Endothelial cell of umbilical vein (primary cell): Measurements from ENCODE around the gene PASK. TPM values are rescaled to one million over a fixed set of nuclear protein-coding genes. Genes with fewer than 3 reads are reported as not detected.

Source experiments
- BruUV-seq: library from RNA; stranded (reverse); fragments of 400-500 nt; replicated peaks from 2 replicates; lab custom pipeline; 2021; lab: Mats Ljungman, UMichigan
- CTCF ChIA-PET: fragments of 300-600, 350-600 bp; sonication (Branson Sonifier 250); formaldehyde crosslinking; loops from one replicate; lab custom pipeline; 2021; ENCODE audit warnings: antibody characterized with exemption, inconsistent platforms; lab: Charles Lee
- POLR2A ChIA-PET: fragments of 300-600, 350-600 bp; sonication (Branson Sonifier 250); formaldehyde crosslinking; loops from one replicate; lab custom pipeline; 2021; ENCODE audit warnings: antibody characterized with exemption, inconsistent platforms; lab: Charles Lee
- DNase-seq: peaks from one replicate; pipeline ENCODE4 v3.0.0-alpha.2; 2011; ENCODE audit warnings: low read depth, low spot score
- FAIRE-seq: peaks from 2 replicates; lab custom pipeline; 2011; peaks lifted over from hg19 to GRCh38; lab: Jason Lieb, UNC
- H2AFZ ChIP-seq: 2 replicates; pipeline ENCODE4 v1.6.0; 2012; ENCODE audit warnings: low read depth, low read length, control low read depth, inconsistent platforms
- H3K27ac ChIP-seq: 2 replicates; pipeline ENCODE4 v1.5.1; 2011; ENCODE audit warnings: low read depth, mild to moderate bottlenecking, control low read depth, low read length, moderate library complexity; ENCODE audit not compliant: insufficient read depth
- H3K27me3 ChIP-seq, 2 experiments: 2 replicates each; pipeline versions ENCODE4 v1.6.0 to v1.6.1; 2011; ENCODE audit warnings: low read length in 2 of 2, mixed read lengths in 1 of 2; ENCODE audit not compliant: control insufficient read depth in 2 of 2, insufficient read depth in 2 of 2
- H3K36me3 ChIP-seq, 2 experiments: 2 replicates in 1 of 2; 3 replicates in 1 of 2; pipeline ENCODE4 v1.5.1; 2011; ENCODE audit warnings: low read length in 2 of 2, mild to moderate bottlenecking in 1 of 2, moderate library complexity in 1 of 2; ENCODE audit not compliant: control insufficient read depth in 2 of 2, insufficient read depth in 2 of 2; ENCODE audit errors: extremely low read depth in 1 of 2
- H3K4me1 ChIP-seq: 3 replicates; pipeline ENCODE4 v1.5.1; 2011; ENCODE audit warnings: mild to moderate bottlenecking, low read length; ENCODE audit not compliant: control insufficient read depth, insufficient read depth; ENCODE audit errors: extremely low read depth
- H3K4me2 ChIP-seq: 2 replicates; pipeline ENCODE4 v1.6.1; 2011; ENCODE audit warnings: low read length, control low read depth, mixed read lengths; ENCODE audit not compliant: insufficient read depth
- H3K4me3 ChIP-seq, 3 experiments: fragments of 200-600 bp in 1 of 3; sonication (generic), shearing (Covaris generic) in 1 of 3; replicated peaks in 1 of 3; 2 replicates each; pipeline ENCODE4 v1.5.1; 2011 to 2016; ENCODE audit warnings: control low read depth in 3 of 3, low read length in 3 of 3, mild to moderate bottlenecking in 2 of 3, inconsistent platforms in 1 of 3, low read depth in 1 of 3, moderate library complexity in 1 of 3; ENCODE audit not compliant: insufficient read depth in 1 of 3
- H3K79me2 ChIP-seq: 2 replicates; pipeline ENCODE4 v1.6.0; 2012; ENCODE audit warnings: low read length, inconsistent platforms; ENCODE audit not compliant: control insufficient read depth, insufficient read depth
- H3K9ac ChIP-seq: replicated peaks from 2 replicates; pipeline ENCODE3; 2011; ENCODE audit warnings: low read length, control low read depth; ENCODE audit not compliant: insufficient read depth; ENCODE audit errors: extremely low read depth
- H3K9me1 ChIP-seq: replicated peaks from 3 replicates; pipeline ENCODE4 v1.6.0; 2011; ENCODE audit warnings: mild to moderate bottlenecking, low read length; ENCODE audit not compliant: control insufficient read depth, insufficient read depth; ENCODE audit errors: extremely low read depth
- H3K9me3 ChIP-seq: replicated peaks from 2 replicates; pipeline ENCODE4 v1.5.1; 2012; ENCODE audit warnings: low read length, inconsistent platforms; ENCODE audit not compliant: control insufficient read depth, insufficient read depth
- H4K20me1 ChIP-seq: replicated peaks from 2 replicates; pipeline ENCODE3; 2011; ENCODE audit warnings: mild to moderate bottlenecking, low read length; ENCODE audit not compliant: control insufficient read depth, insufficient read depth; ENCODE audit errors: extremely low read depth
- CTCF ChIP-seq, 2 donors: IDR thresholded peaks; 1 replicate in 1 of 2; 2 replicates in 1 of 2; pipeline ENCODE4 v1.5.1; 2011; ENCODE audit warnings: low read length in 2 of 2, mild to moderate bottlenecking in 2 of 2, moderate library complexity in 2 of 2, control low read depth in 1 of 2, inconsistent platforms in 1 of 2, low read depth in 1 of 2; ENCODE audit not compliant: insufficient read depth in 1 of 2; ENCODE audit errors: extremely low read depth in 1 of 2
- EZH2 ChIP-seq: IDR thresholded peaks from 2 replicates; pipeline ENCODE4 v1.6.1; 2012; ENCODE audit warnings: borderline replicate concordance, low read depth, mild to moderate bottlenecking, moderate library complexity, low read length, inconsistent platforms; ENCODE audit not compliant: severe bottlenecking
- FOS ChIP-seq: IDR thresholded peaks from 2 replicates; pipeline ENCODE4 v1.6.1; 2011; ENCODE audit warnings: mild to moderate bottlenecking, low read length, moderate library complexity, borderline replicate concordance; ENCODE audit not compliant: insufficient read depth
- GATA2 ChIP-seq: IDR thresholded peaks from 2 replicates; pipeline ENCODE4 v1.7.0; 2011; ENCODE audit warnings: low read depth, mild to moderate bottlenecking, moderate library complexity, mixed read lengths, low read length; ENCODE audit not compliant: insufficient read length, insufficient read depth
- JUN ChIP-seq: IDR thresholded peaks from 2 replicates; pipeline ENCODE4 v1.6.1; 2011; ENCODE audit warnings: borderline replicate concordance, low read depth; ENCODE audit not compliant: insufficient read length, insufficient read depth
- MAX ChIP-seq: IDR thresholded peaks from 2 replicates; pipeline ENCODE4 v1.6.1; 2011; ENCODE audit not compliant: insufficient read depth, insufficient read length
- MYC ChIP-seq: IDR thresholded peaks from one replicate; pipeline ENCODE4 v1.6.1; 2011; ENCODE audit warnings: mild to moderate bottlenecking, low read depth, low read length
- POLR2A ChIP-seq: IDR thresholded peaks from 2 replicates; pipeline ENCODE4 v1.6.1; 2012; ENCODE audit warnings: low read depth, mild to moderate bottlenecking, control low read depth, low read length
- POLR2AphosphoS5 ChIP-seq: IDR thresholded peaks from 2 replicates; pipeline ENCODE4 v1.6.1; 2012; ENCODE audit warnings: low read depth, mild to moderate bottlenecking, control low read depth, low read length, moderate library complexity; ENCODE audit not compliant: insufficient read depth
- dilution Hi-C: fragments of 300-500 bp; cut with MboI; formaldehyde crosslinking; loops from one replicate; pipeline ENCODE4 v1.15.0; 2019; ENCODE audit warnings: low sequenced_read_pairs; ENCODE audit not compliant: extremely low pct_ligation_motif_present
- intact Hi-C: fragments of 100-400 bp; cut with micrococcal nuclease; formaldehyde crosslinking; loops from one replicate; pipeline ENCODE4 v1.10.0; 2022
- polyA plus RNA-seq, 4 experiments: library from polyadenylated mRNA; depleted of rRNA in 3 of 4; stranded (reverse) in 3 of 4; unstranded in 1 of 4; fragments of >200 nt; gene quantifications; 2 replicates each; pipeline versions ENCODE4 v1.2.1 to v1.2.3, GENCODE V29; 2011 to 2012; ENCODE audit warnings: missing spikeins in 1 of 4
- total RNA-seq: library from RNA; stranded (reverse); gene quantifications from 2 replicates; pipeline ENCODE4 v1.2.3, GENCODE V29; 2021

The PASK gene
- total and polyA plus RNA-seq, 2 donors (not counting 3 experiments of a cell fraction or from before 2014, with no cell fraction given): 5.7 to 17.3 TPM

GRCh38 chr2:241062389-241063092 is 86.7 kb downstream of the PASK start:
- H3K36me3 ChIP-seq: no peaks in the 10 kb centered on the region
- no peak overlapping the region for H3K9ac ChIP-seq
- no peak for TF ChIP-seq FOS
- intact Hi-C loops (no loop called here), dilution Hi-C loops (no loop called here)
- no peak overlapping the region for H3K4me2 ChIP-seq
- no peak overlapping the region for H3K4me3 ChIP-seq
- no peaks in the 10 kb centered on the region for H3K9me3 ChIP-seq
- no peaks in the 10 kb centered on the region for H3K9me1 ChIP-seq
- FAIRE-seq: no peak
- no peak for DNase-seq
- H3K27ac ChIP-seq: no peak overlapping the region
- no peaks in the 10 kb centered on the region for H3K27me3 ChIP-seq
- no peaks in the 10 kb centered on the region for H4K20me1 ChIP-seq
- no TSS peak for BruUV-seq
- H3K4me1 ChIP-seq: no peaks in the 10 kb centered on the region
- ChIA-PET POLR2A (no interaction called here), CTCF (interaction anchor here (0.8 to 2.0 kb wide), 5 partner anchors 9 to 148 kb away, joined by 3 to 6 read pairs (median 3); no protein-coding TSS in a partner anchor)
- no peaks in the 10 kb centered on the region for H3K79me2 ChIP-seq
- no peak overlapping the region for H2AFZ ChIP-seq

- H3K79me2 ChIP-seq: no peaks in the 10 kb centered on the region
- H3K9me3 ChIP-seq: no peaks in the 10 kb centered on the region
- TF ChIP-seq MYC (no peak), JUN (no peak), GATA2 (no peak), FOS (no peak), EZH2 (no peak), MAX (no peak), POLR2AphosphoS5 (no peak), CTCF (IDR thresholded peaks at IDR 0.05; ENCODE audit: extremely low read depth in 1 of 2, insufficient read depth in 1 of 2, low read depth in 1 of 2, low read length in 2 of 2) (no peak), POLR2A (no peak)
- ChIA-PET POLR2A (interaction anchor here (0.7 kb wide), 1 partner anchor 31 kb away, joined by 4 read pairs; no protein-coding TSS in a partner anchor), CTCF (interaction anchor here (2.0 kb wide), 1 partner anchor 78 kb away, joined by 5 read pairs; no protein-coding TSS in a partner anchor)
- no peaks in the 10 kb centered on the region for H3K36me3 ChIP-seq
- H4K20me1 ChIP-seq: no peaks in the 10 kb centered on the region
- no peaks in the 10 kb centered on the region for H3K9me1 ChIP-seq
- H2AFZ ChIP-seq: no peak overlapping the region
- H3K4me1 ChIP-seq: no peaks in the 10 kb centered on the region
- FAIRE-seq (no peak), DNase-seq (no peak)
- intact Hi-C loops: no loop called here
- H3K27me3 ChIP-seq: no peaks in the 10 kb centered on the region
- H3K27ac ChIP-seq: no peak overlapping the region
- no TSS peak for BruUV-seq
- no peak overlapping the region for H3K9ac ChIP-seq
- no peak overlapping the region for H3K4me2 ChIP-seq
- H3K4me3 ChIP-seq: no peak overlapping the region
- dilution Hi-C loops: no loop called here
These were observed 88.0 kb downstream of the PASK start for GRCh38 chr2:241061275-241061674.
